OCI-LY7 (cell line): ENCODE results near the gene SPSB1.

Experiments
- EZH2phosphoT487 ChIP-seq: fragments of 200-600 bp; sonication (generic); IDR thresholded peaks from 2 replicates; pipeline ENCODE4 v1.6.1; 2018; ENCODE audit warnings: low read depth, borderline replicate concordance, mild to moderate bottlenecking, mixed run types, antibody characterized with exemption, low read length, moderate library complexity, mixed read lengths
- TF ChIP-seq, protein P1 (sequence below): fragments of 200-600 bp; sonication (generic); conservative IDR thresholded peaks from 2 replicates; pipeline ENCODE4 v1.5.1; 2014; ENCODE audit warnings: mild to moderate bottlenecking, antibody characterized with exemption, low read length, moderate library complexity, mixed read lengths

DNA sequence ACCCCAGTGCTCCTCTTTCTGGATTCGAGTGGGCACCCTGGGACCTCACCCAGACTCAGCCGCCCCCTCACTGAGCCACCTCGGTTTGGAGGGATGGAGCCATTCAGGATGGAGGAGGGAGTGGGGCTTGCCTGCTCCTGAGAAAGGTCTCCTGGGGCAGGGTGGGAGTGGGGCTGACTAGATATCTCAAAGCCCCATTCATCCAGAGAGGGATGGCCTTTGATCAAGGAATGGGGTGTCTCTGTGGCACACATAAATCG, 10.1 kb upstream of the SPSB1 start:
- TF ChIP-seq, protein P1, sequence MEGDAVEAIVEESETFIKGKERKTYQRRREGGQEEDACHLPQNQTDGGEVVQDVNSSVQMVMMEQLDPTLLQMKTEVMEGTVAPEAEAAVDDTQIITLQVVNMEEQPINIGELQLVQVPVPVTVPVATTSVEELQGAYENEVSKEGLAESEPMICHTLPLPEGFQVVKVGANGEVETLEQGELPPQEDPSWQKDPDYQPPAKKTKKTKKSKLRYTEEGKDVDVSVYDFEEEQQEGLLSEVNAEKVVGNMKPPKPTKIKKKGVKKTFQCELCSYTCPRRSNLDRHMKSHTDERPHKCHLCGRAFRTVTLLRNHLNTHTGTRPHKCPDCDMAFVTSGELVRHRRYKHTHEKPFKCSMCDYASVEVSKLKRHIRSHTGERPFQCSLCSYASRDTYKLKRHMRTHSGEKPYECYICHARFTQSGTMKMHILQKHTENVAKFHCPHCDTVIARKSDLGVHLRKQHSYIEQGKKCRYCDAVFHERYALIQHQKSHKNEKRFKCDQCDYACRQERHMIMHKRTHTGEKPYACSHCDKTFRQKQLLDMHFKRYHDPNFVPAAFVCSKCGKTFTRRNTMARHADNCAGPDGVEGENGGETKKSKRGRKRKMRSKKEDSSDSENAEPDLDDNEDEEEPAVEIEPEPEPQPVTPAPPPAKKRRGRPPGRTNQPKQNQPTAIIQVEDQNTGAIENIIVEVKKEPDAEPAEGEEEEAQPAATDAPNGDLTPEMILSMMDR = no peak
- TF ChIP-seq EZH2phosphoT487 = no peak
